DMS53 (cell line): ENCODE results near the gene MRPL48.
A peak's percentile ranks its signal among the peaks of the same experiment; 100 is the strongest.
"Not testable (repeated sequence)": the region's sequence is repeated elsewhere in the genome, so short reads cannot be mapped to it uniquely, and the experiment has no call there.

Experiments
- DNase-seq: peaks from one replicate; lab custom pipeline; 2025; lab: John Stamatoyannopoulos, UW

The MRPL48 gene

GRCh38 chr11:73787643-73788558 lies at the start of gene MRPL48:
Gene MRPL48 (plus strand): TSS chr11:73787874. CDS start chr11:73787972, 98 bp downstream.
- DNase-seq: peak; percentile 100

GRCh38 chr11:73743045-73743444 lies 44.6 kb upstream of the MRPL48 start:
- DNase-seq: no peak

GRCh38 chr11:73746701-73747100 lies 41.0 kb upstream of the MRPL48 start:
- DNase-seq: no peak

- no peak for DNase-seq
Measured at GRCh38 chr11:73747762-73748161, 39.9 kb upstream of the MRPL48 start.

- DNase-seq: no peak
Measured at GRCh38 chr11:73748300-73748699, 39.4 kb upstream of the MRPL48 start.

- DNase-seq: no peak
Measured at GRCh38 chr11:73749118-73749517, 38.6 kb upstream of the MRPL48 start.

- no peak for DNase-seq
Measured at GRCh38 chr11:73750228-73750627, 37.4 kb upstream of the MRPL48 start.

- DNase-seq: not testable (repeated sequence)
Measured at GRCh38 chr11:73750862-73751261, 36.8 kb upstream of the MRPL48 start.

- DNase-seq: no peak
Measured at GRCh38 chr11:73752216-73752867, 35.3 kb upstream of the MRPL48 start.

- DNase-seq: no peak
Measured at GRCh38 chr11:73752903-73753302, 34.8 kb upstream of the MRPL48 start.

GRCh38 chr11:73753938-73754337 lies 33.7 kb upstream of the MRPL48 start:
- no peak for DNase-seq

- no peak for DNase-seq
Measured at GRCh38 chr11:73755670-73756069, 32.0 kb upstream of the MRPL48 start.

GRCh38 chr11:73757598-73757997 lies 30.1 kb upstream of the MRPL48 start:
- no peak for DNase-seq

- no peak for DNase-seq
Measured at GRCh38 chr11:73758451-73758850, 29.2 kb upstream of the MRPL48 start.

GRCh38 chr11:73759610-73760134 lies 28.0 kb upstream of the MRPL48 start:
- peak; percentile 58 for DNase-seq

GRCh38 chr11:73760135-73760678 lies 27.5 kb upstream of the MRPL48 start:
- DNase-seq: peak; percentile 79

GRCh38 chr11:73760679-73761402 lies 26.8 kb upstream of the MRPL48 start, which contains the start of gene RAB6A:
Gene RAB6A (minus strand): TSS chr11:73761074. CDS start chr11:73760635, 439 bp downstream.
- DNase-seq: peak; percentile 100

GRCh38 chr11:73761403-73761945 lies 26.2 kb upstream of the MRPL48 start:
- no peak for DNase-seq

GRCh38 chr11:73762732-73763131 lies 24.9 kb upstream of the MRPL48 start:
- DNase-seq: no peak

GRCh38 chr11:73766763-73767162 lies 20.9 kb upstream of the MRPL48 start:
- DNase-seq: no peak

GRCh38 chr11:73770811-73771210 lies 16.9 kb upstream of the MRPL48 start:
- DNase-seq: peak; percentile 28
